AG09319 (cell line): ENCODE data around the gene NUP153.

ENCODE experiments used
- DNase-seq: peaks from one replicate; pipeline ENCODE4 v3.0.0-alpha.2; 2010; ENCODE audit warnings: low read depth; ENCODE audit errors: extremely low read depth
- CTCF ChIP-seq: IDR thresholded peaks from 2 replicates; pipeline ENCODE4 v1.5.1; 2011; ENCODE audit warnings: low read depth, mild to moderate bottlenecking, inconsistent platforms, low read length, moderate library complexity

The NUP153 gene

GRCh38 chr6:17656644-17657043 is 50.1 kb downstream of the NUP153 start:
- DNase-seq: no peak
- TF ChIP-seq CTCF: no peak

- no peak for DNase-seq
Measured at GRCh38 chr6:17656092-17656491, 50.6 kb downstream of the NUP153 start.

GRCh38 chr6:17653198-17653882 is 53.4 kb downstream of the NUP153 start:
- no peak for TF ChIP-seq CTCF
- DNase-seq: no peak

More at GRCh38 chr6:17656092-17656491, 50.6 kb downstream of the NUP153 start:
- TF ChIP-seq CTCF: no peak

- no peak for DNase-seq
- no peak for TF ChIP-seq CTCF
Measured at GRCh38 chr6:17650656-17651309, 55.9 kb downstream of the NUP153 start.

- no peak for TF ChIP-seq CTCF
- DNase-seq: no peak
Measured at GRCh38 chr6:17648745-17649144, 58.0 kb downstream of the NUP153 start.

- TF ChIP-seq CTCF: no peak
- DNase-seq: no peak
Measured at GRCh38 chr6:17640477-17640917, 66.2 kb downstream of the NUP153 start.

- TF ChIP-seq CTCF: no peak
- DNase-seq: no peak
Measured at GRCh38 chr6:17638212-17638715, 68.5 kb downstream of the NUP153 start.
